OCI-LY7 (cell line): ENCODE data around the gene TRIM54. TPM values are rescaled to one million over a fixed set of nuclear protein-coding genes. Genes with fewer than 3 reads are reported as not detected.

ENCODE experiments used
- BruUV-seq: library from RNA; stranded (reverse); fragments of 400-500 nt; replicated peaks from 2 replicates; lab custom pipeline; 2021; lab: Mats Ljungman, UMichigan
- CTCF ChIA-PET: fragments of 300-600 bp; sonication (Branson Sonifier 250); formaldehyde crosslinking; loops from one replicate; lab custom pipeline; 2022; ENCODE audit warnings: antibody characterized with exemption; ENCODE audit not compliant: unreplicated experiment; lab: Charles Lee
- POLR2A ChIA-PET: fragments of 300-600 bp; sonication (Branson Sonifier 250); formaldehyde crosslinking; loops from one replicate; lab custom pipeline; 2022; ENCODE audit warnings: antibody characterized with exemption; lab: Charles Lee
- DNase-seq: peaks from one replicate; pipeline ENCODE4 v3.0.0-alpha.2; 2015; ENCODE audit warnings: low spot score
- H2AFZ ChIP-seq: fragments of 200-600 bp; sonication (generic), shearing (Covaris generic); 2 replicates; pipeline ENCODE4 v1.6.1; 2014; ENCODE audit warnings: mild to moderate bottlenecking, antibody characterized with exemption, low read length, moderate library complexity
- H3K27ac ChIP-seq: fragments of 200-600 bp; sonication (generic); 2 replicates; pipeline ENCODE4 v1.5.1; 2014; ENCODE audit warnings: mixed run types, low read depth, mild to moderate bottlenecking, moderate library complexity, low read length, inconsistent platforms; ENCODE audit not compliant: poor library complexity, severe bottlenecking
- H3K36me3 ChIP-seq: fragments of 200-600 bp; sonication (generic); 2 replicates; pipeline ENCODE4 v1.6.1; 2014; ENCODE audit warnings: mild to moderate bottlenecking, antibody characterized with exemption, low read length, moderate library complexity, mixed read lengths; ENCODE audit not compliant: insufficient read depth
- H3K4me1 ChIP-seq: fragments of 200-600 bp; sonication (generic); 2 replicates; pipeline ENCODE4 v1.5.1; 2014; ENCODE audit warnings: mild to moderate bottlenecking, low read length; ENCODE audit not compliant: insufficient read depth, poor library complexity, severe bottlenecking
- H3K4me2 ChIP-seq: fragments of 200-600 bp; sonication (generic); 2 replicates; pipeline ENCODE4 v1.6.1; 2014; ENCODE audit warnings: mild to moderate bottlenecking, low read length
- H3K4me3 ChIP-seq: fragments of 200-600 bp; sonication (generic); 2 replicates; pipeline ENCODE4 v1.5.1; 2014; ENCODE audit warnings: mild to moderate bottlenecking, low read depth, low read length; ENCODE audit not compliant: poor library complexity, severe bottlenecking
- H3K79me2 ChIP-seq: fragments of 200-600 bp; sonication (generic); 2 replicates; pipeline ENCODE4 v1.6.1; 2016; ENCODE audit warnings: low read depth, mild to moderate bottlenecking, low read length, moderate library complexity, mixed read lengths; ENCODE audit not compliant: insufficient read depth
- H3K9me2 ChIP-seq: fragments of 200-600 bp; sonication (generic); 2 replicates; pipeline ENCODE4 v1.6.1; 2016; ENCODE audit warnings: mild to moderate bottlenecking, low read length, mixed read lengths; ENCODE audit not compliant: insufficient read depth
- H3K9me3 ChIP-seq: fragments of 200-600 bp; sonication (generic); 2 replicates; pipeline ENCODE4 v1.6.1; 2014; ENCODE audit warnings: mild to moderate bottlenecking, mixed run types, low read length, mixed read lengths
- H4K20me1 ChIP-seq: fragments of 200-600 bp; sonication (generic); 2 replicates; pipeline ENCODE4 v1.6.1; 2014; ENCODE audit warnings: mild to moderate bottlenecking, antibody characterized with exemption, low read length, moderate library complexity, mixed read lengths; ENCODE audit not compliant: insufficient read depth
- CTCF ChIP-seq: fragments of 200-600 bp; sonication (generic); conservative IDR thresholded peaks from 2 replicates; pipeline ENCODE4 v1.5.1; 2014; ENCODE audit warnings: mild to moderate bottlenecking, antibody characterized with exemption, low read length, moderate library complexity, mixed read lengths
- EZH2phosphoT487 ChIP-seq: fragments of 200-600 bp; sonication (generic); IDR thresholded peaks from 2 replicates; pipeline ENCODE4 v1.6.1; 2018; ENCODE audit warnings: low read depth, borderline replicate concordance, mild to moderate bottlenecking, mixed run types, antibody characterized with exemption, low read length, moderate library complexity, mixed read lengths
- intact Hi-C: fragments of 100-400 bp; cut with micrococcal nuclease; formaldehyde crosslinking; loops from one replicate; pipeline ENCODE4 v1.10.0; 2022; ENCODE audit not compliant: unreplicated experiment
- total RNA-seq, 2 experiments: library from RNA; depleted of rRNA in 1 of 2; stranded (reverse); fragments of >200 nt in 1 of 2; shearing (Covaris generic) in 1 of 2; gene quantifications; 2 replicates each; pipeline ENCODE4 v1.2.3, GENCODE V29; 2014 to 2022

TRIM54 gene
- total RNA-seq, 2 experiments from 2014 or later: 6.4 to 18.8 TPM

GRCh38 chr2:27236136-27236535 is 46.1 kb upstream of the TRIM54 start:
- Histone ChIP-seq H4K20me1 (no peaks in the 10 kb centered on the region), H3K79me2 (no peaks in the 10 kb centered on the region), H3K36me3 (peaks cover 100% of the 10 kb centered on the region), H3K9me3 (no peaks in the 10 kb centered on the region), H3K9me2 (no peaks in the 10 kb centered on the region), H3K4me1 (no peaks in the 10 kb centered on the region), H3K4me3 (no peak overlapping the region), H2AFZ (no peak overlapping the region), H3K4me2 (no peak overlapping the region), H3K27ac (no peak overlapping the region)
- TF ChIP-seq EZH2phosphoT487 (no peak), CTCF (no peak)
- no peak for DNase-seq
- ChIA-PET CTCF (no interaction called here), POLR2A (interaction anchor here (0.6 to 1.0 kb wide), 4 partner anchors 12 to 102 kb away, joined by 3 read pairs; partner anchors contain the start of gene PREB)
- BruUV-seq: no TSS peak
- intact Hi-C loops: no loop called here

GRCh38 chr2:27236626-27237025 is 45.6 kb upstream of the TRIM54 start:
- POLR2A ChIA-PET: interaction anchor here (0.8 kb wide), 1 partner anchor 17 kb away, joined by 3 read pairs; no protein-coding TSS in a partner anchor
- H3K9me2 ChIP-seq: no peaks in the 10 kb centered on the region
- TF ChIP-seq EZH2phosphoT487 (no peak), CTCF (no peak)
- H3K4me3 ChIP-seq: no peak overlapping the region
- H3K4me1 ChIP-seq: no peaks in the 10 kb centered on the region
- intact Hi-C loops: no loop called here
- H4K20me1 ChIP-seq: no peaks in the 10 kb centered on the region
- no peak overlapping the region for H3K27ac ChIP-seq
- H3K79me2 ChIP-seq: no peaks in the 10 kb centered on the region
- no peak overlapping the region for H2AFZ ChIP-seq
- CTCF ChIA-PET: no interaction called here
- BruUV-seq: no TSS peak
- peaks cover 100% of the 10 kb centered on the region for H3K36me3 ChIP-seq
- H3K4me2 ChIP-seq: no peak overlapping the region
- DNase-seq: no peak
- H3K9me3 ChIP-seq: no peaks in the 10 kb centered on the region

- Histone ChIP-seq H3K4me3 (no peak overlapping the region), H4K20me1 (no peaks in the 10 kb centered on the region), H3K4me1 (no peaks in the 10 kb centered on the region), H3K79me2 (no peaks in the 10 kb centered on the region), H3K27ac (no peak overlapping the region), H2AFZ (no peak overlapping the region), H3K9me2 (no peaks in the 10 kb centered on the region), H3K9me3 (no peaks in the 10 kb centered on the region), H3K36me3 (peaks cover 100% of the 10 kb centered on the region), H3K4me2 (no peak overlapping the region)
- TF ChIP-seq EZH2phosphoT487: no peak
- TF ChIP-seq CTCF: no peak
- DNase-seq: no peak
- POLR2A ChIA-PET: no interaction called here
- BruUV-seq: no TSS peak
- CTCF ChIA-PET: no interaction called here
- intact Hi-C loops: no loop called here
Observed at GRCh38 chr2:27237341-27237945, 44.8 kb upstream of the TRIM54 start.
